Measurements from ENCODE around the gene CACNA1S.

- TF ChIP-seq, protein P1, sequence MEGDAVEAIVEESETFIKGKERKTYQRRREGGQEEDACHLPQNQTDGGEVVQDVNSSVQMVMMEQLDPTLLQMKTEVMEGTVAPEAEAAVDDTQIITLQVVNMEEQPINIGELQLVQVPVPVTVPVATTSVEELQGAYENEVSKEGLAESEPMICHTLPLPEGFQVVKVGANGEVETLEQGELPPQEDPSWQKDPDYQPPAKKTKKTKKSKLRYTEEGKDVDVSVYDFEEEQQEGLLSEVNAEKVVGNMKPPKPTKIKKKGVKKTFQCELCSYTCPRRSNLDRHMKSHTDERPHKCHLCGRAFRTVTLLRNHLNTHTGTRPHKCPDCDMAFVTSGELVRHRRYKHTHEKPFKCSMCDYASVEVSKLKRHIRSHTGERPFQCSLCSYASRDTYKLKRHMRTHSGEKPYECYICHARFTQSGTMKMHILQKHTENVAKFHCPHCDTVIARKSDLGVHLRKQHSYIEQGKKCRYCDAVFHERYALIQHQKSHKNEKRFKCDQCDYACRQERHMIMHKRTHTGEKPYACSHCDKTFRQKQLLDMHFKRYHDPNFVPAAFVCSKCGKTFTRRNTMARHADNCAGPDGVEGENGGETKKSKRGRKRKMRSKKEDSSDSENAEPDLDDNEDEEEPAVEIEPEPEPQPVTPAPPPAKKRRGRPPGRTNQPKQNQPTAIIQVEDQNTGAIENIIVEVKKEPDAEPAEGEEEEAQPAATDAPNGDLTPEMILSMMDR (conservative IDR thresholded peaks at IDR 0.05; ENCODE audit: low read length) = no peak
- no peak for TF ChIP-seq EZH2phosphoT487 (IDR thresholded peaks at IDR 0.05; ENCODE audit: borderline replicate concordance, low read depth, low read length)
Observed at GRCh38 chr1:200990114-200990513, 122.1 kb downstream of the CACNA1S start.
